Measurements from ENCODE around the gene DYNLL2.

- no peak for TF ChIP-seq TAF1 (IDR thresholded peaks at IDR 0.05; ENCODE audit: borderline replicate concordance, low read depth, low read length)
- no peak for TF ChIP-seq POLR2A (IDR thresholded peaks at IDR 0.05; ENCODE audit: low read depth, low read length)
Observed at GRCh38 chr17:58052945-58053715, 30.1 kb upstream of the DYNLL2 start.

All from GM12892 (cell line).